Omental fat pad (tissue), 4 donors: ENCODE results near the gene OR4C6. TPM values are rescaled to one million over a fixed set of nuclear protein-coding genes. Genes with fewer than 3 reads are reported as not detected.

ENCODE experiments used
- total RNA-seq, 4 donors: library from RNA; depleted of rRNA; stranded (reverse); fragments of >200 nt; gene quantifications; one replicate each; pipeline ENCODE4 v1.1.0, GENCODE V29; 2016

OR4C6 gene
- total RNA-seq, 4 donors from 2014 or later: not detected

Other genes starting within 250 kb of the OR4C6 start
- gene OR4C15, start 107.7 kb upstream of the OR4C6 start, total RNA-seq: not detected
- not detected for gene OR4C16, start 90.1 kb upstream of the OR4C6 start, total RNA-seq
- not detected for gene OR4C11, start 54.6 kb upstream of the OR4C6 start, total RNA-seq
- gene OR4P4, start 27.1 kb upstream of the OR4C6 start, total RNA-seq: not detected
- not detected for gene OR4S2, start 13.9 kb upstream of the OR4C6 start, total RNA-seq
- gene OR5D13, start 111.2 kb downstream of the OR4C6 start, total RNA-seq: not detected
- not detected for gene OR5D14, start 133.4 kb downstream of the OR4C6 start, total RNA-seq
- gene OR5L1, start 149.2 kb downstream of the OR4C6 start, total RNA-seq: not detected
- not detected for gene OR5D18, start 157.4 kb downstream of the OR4C6 start, total RNA-seq
- not detected for gene OR5L2, start 165.0 kb downstream of the OR4C6 start, total RNA-seq
- not detected for gene OR5D16, start 176.6 kb downstream of the OR4C6 start, total RNA-seq
- not detected for gene TRIM51, start 221.1 kb downstream of the OR4C6 start, total RNA-seq